GM13977 (cell line): ENCODE results near the gene ELP1.

Experiments
- DNase-seq: peaks from one replicate; pipeline ENCODE4 v3.0.0; 2012; ENCODE audit warnings: low spot score
- in situ Hi-C: fragments of 300-500 bp; cut with MboI; formaldehyde crosslinking; loops from one replicate; pipeline ENCODE4 v1.12.0; 2022; ENCODE audit warnings: low sequenced_read_pairs, low pct_unique_long_range_greater_than_20kb, mixed read lengths, inconsistent platforms; ENCODE audit not compliant: unreplicated experiment
- TF ChIP-seq, protein P1 (sequence below): IDR thresholded peaks from 2 replicates; pipeline ENCODE4 v1.5.1; 2012; ENCODE audit warnings: mild to moderate bottlenecking, control low read depth; ENCODE audit not compliant: insufficient read depth; ENCODE audit errors: extremely low read depth, missing control alignments

Gene ELP1

DNA sequence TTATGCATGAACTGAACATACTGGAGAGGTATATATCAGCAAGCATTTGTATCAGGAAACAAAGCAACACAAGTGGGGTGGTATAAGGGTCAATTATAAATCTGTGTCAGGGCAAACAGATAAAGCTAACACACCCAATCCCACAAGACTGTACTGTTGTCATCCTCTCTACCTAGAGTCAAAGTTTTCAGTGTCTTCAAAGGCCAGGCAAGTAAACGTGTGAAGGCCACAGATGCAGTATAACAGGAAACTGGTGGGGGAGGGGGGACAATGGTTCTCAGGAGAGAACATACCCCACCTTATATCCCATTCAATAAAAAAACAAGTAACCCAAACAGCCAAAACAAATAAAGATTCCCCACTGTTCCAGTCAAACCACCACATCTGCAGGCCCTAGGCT, 22.1 kb downstream of the ELP1 start:
- TF ChIP-seq, protein P1, sequence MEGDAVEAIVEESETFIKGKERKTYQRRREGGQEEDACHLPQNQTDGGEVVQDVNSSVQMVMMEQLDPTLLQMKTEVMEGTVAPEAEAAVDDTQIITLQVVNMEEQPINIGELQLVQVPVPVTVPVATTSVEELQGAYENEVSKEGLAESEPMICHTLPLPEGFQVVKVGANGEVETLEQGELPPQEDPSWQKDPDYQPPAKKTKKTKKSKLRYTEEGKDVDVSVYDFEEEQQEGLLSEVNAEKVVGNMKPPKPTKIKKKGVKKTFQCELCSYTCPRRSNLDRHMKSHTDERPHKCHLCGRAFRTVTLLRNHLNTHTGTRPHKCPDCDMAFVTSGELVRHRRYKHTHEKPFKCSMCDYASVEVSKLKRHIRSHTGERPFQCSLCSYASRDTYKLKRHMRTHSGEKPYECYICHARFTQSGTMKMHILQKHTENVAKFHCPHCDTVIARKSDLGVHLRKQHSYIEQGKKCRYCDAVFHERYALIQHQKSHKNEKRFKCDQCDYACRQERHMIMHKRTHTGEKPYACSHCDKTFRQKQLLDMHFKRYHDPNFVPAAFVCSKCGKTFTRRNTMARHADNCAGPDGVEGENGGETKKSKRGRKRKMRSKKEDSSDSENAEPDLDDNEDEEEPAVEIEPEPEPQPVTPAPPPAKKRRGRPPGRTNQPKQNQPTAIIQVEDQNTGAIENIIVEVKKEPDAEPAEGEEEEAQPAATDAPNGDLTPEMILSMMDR = no peak
- no peak for DNase-seq
- in situ Hi-C loops = no loop called here

- in situ Hi-C loops = no loop called here
- TF ChIP-seq, protein P1 = no peak
Measured at GRCh38 chr9:108910914-108911313, 23.0 kb downstream of the ELP1 start.

DNA sequence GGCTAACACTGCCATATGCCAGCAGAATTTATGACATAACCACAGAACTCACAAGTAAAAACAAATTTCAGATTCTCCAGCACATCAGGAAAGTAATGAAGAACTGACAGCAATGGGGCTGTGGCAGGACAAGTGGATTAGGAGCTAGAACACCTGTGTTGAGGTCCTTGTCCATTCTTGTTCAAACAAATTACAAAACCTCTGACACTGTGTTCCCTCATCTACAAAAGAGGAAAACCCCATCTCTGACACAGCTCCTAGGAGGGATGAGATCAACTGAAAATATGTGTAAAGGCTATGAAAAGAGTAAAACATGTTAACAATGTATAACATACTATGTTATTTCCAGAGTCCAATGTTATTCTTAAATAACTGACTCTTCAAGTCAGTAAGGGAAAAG, 23.5 kb downstream of the ELP1 start:
- in situ Hi-C loops = no loop called here
- no peak for DNase-seq
- TF ChIP-seq, protein P1 = no peak

More at GRCh38 chr9:108910914-108911313, 23.0 kb downstream of the ELP1 start:
- DNase-seq = no peak

GRCh38 chr9:108905494-108905893, 28.4 kb downstream of the ELP1 start:
- no peak for DNase-seq
- in situ Hi-C loops = no loop called here
- TF ChIP-seq, protein P1 = no peak

GRCh38 chr9:108904161-108904560, 29.8 kb downstream of the ELP1 start:
- no peak for DNase-seq
- in situ Hi-C loops = no loop called here
- TF ChIP-seq, protein P1 = no peak

DNA sequence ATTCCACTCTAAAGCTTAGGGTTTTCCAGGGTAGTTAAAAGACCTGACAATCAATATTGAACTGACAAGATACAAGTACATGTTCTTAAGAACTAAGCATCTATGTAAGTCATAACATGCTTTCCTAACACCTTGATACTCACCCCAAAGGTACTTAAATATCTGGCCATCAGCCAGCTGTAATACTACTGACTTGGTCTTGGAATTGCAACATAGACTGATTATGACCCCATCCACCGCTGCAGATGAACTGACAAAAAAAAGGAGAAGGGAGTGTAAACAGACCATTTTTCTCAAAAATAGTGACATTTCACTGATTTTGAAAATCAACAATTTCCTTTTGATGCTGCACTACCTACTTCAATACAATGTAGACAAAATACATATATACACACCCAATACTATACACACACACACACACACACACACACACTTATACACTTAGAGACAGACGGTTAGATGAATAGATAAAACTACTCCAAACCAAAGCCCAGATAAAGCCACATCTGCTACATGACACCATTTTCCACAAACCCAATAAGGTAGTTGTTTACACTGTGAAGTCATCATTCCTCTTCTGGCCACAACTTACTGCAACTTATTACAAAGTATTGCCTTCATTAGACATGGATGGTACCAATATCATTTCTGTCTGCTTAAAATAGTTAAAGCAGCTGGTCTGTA, 30.4 kb downstream of the ELP1 start:
- TF ChIP-seq, protein P1 = no peak
- DNase-seq = no peak
- in situ Hi-C loops = no loop called here
